ENCODE data around the gene SUGP2.

DNA sequence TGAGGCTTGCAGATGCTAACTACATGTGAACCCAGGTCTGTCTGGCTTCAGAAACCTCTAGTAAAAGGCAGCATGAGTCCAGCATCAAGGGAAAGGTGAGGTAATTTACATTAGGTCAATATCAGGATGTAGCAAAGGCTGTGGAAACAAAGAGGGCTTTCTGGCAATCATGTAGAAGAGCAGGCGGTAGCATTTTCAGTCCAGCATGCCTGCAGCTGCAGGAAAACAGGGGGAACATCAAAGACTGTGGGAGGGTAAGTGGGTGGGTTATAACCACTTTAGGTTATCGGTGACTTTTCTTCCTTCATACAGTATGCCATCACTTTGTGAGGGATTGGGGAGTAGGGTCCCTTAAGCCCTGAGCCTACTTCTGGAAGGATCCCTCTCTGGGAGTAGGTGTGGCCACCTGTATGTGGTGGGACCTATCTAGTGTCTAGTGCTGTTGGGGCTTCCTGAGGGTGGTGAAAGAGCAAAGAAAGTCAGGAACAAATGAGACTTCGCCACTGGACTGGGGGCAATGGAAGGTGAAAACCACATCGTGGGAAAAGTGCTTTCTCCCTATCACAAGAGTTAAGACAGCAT lies 10.8 kb downstream of the SUGP2 start:
- no peak for TF ChIP-seq POLR2A (IDR thresholded peaks at IDR 0.05; ENCODE audit: low read depth, low read length)
- no peak for TF ChIP-seq POLR2AphosphoS5 (IDR thresholded peaks at IDR 0.05; ENCODE audit: low read depth, low read length)
- TF ChIP-seq TAF1 (IDR thresholded peaks at IDR 0.05; ENCODE audit: borderline replicate concordance, low read depth, low read length) = no peak

Data from GM12892 (cell line).